C4-2B (cell line): ENCODE measurements around the gene ZBTB49.

Experiments used
- H3K27ac ChIP-seq: fragments of 450-650 bp; 2 replicates; pipeline ENCODE4 v1.5.1; 2017
- ZFX ChIP-seq: fragments of 450-650 bp; IDR thresholded peaks from 2 replicates; pipeline ENCODE4 v1.6.1; 2017
- TF ChIP-seq, protein P1 (sequence below): fragments of 450-650 bp; conservative IDR thresholded peaks from 2 replicates; pipeline ENCODE4 v1.5.1; 2017; ENCODE audit warnings: mild to moderate bottlenecking

Gene ZBTB49

GRCh38 chr4:4315461-4316149, 25.6 kb downstream of the ZBTB49 start:
- H3K27ac ChIP-seq: no peak overlapping the region
- TF ChIP-seq ZFX: no peak
- TF ChIP-seq, protein P1, sequence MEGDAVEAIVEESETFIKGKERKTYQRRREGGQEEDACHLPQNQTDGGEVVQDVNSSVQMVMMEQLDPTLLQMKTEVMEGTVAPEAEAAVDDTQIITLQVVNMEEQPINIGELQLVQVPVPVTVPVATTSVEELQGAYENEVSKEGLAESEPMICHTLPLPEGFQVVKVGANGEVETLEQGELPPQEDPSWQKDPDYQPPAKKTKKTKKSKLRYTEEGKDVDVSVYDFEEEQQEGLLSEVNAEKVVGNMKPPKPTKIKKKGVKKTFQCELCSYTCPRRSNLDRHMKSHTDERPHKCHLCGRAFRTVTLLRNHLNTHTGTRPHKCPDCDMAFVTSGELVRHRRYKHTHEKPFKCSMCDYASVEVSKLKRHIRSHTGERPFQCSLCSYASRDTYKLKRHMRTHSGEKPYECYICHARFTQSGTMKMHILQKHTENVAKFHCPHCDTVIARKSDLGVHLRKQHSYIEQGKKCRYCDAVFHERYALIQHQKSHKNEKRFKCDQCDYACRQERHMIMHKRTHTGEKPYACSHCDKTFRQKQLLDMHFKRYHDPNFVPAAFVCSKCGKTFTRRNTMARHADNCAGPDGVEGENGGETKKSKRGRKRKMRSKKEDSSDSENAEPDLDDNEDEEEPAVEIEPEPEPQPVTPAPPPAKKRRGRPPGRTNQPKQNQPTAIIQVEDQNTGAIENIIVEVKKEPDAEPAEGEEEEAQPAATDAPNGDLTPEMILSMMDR: no peak

GRCh38 chr4:4316150-4316495, 26.1 kb downstream of the ZBTB49 start:
- no peak for TF ChIP-seq ZFX
- TF ChIP-seq, protein P1: no peak
- no peak overlapping the region for H3K27ac ChIP-seq

DNA sequence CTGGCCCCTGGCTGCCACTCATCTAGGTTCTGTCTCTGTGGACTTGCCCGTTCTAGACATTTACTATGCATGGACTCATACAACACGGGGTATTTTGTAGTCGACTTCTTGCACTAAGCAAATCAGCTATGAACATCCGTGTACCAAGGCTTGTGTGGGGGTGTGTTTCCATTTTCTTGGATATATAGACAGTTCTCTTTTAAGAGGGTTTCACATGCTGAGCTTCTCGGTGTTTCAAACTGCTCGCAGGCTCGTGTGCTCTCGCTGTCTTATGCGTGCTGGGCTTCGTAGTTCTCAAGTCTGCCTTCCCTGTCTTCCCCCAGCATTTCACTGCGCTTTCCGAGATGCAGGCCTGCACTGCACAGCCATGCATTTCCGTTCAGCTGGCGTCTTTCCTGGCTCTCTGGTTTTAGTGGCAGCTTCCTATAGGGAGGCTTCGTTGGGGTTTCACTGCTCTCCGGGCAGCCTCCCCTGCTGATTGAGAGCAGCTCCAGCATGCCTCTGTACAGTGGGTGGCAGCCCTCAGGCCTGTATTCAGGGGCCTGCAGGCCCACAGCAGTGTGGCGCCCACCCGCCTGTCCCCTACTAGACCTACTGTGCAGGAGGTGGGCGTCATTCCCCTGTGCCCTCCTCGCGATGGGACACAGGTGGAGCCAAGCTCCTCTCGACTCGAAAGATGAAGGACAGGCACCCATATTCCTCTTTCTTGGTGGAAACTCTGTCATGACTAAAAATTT, 27.6 kb downstream of the ZBTB49 start:
- no peak overlapping the region for H3K27ac ChIP-seq
- TF ChIP-seq, protein P1: no peak
- no peak for TF ChIP-seq ZFX

- no peak for TF ChIP-seq ZFX
- TF ChIP-seq, protein P1: no peak
- no peak overlapping the region for H3K27ac ChIP-seq
Measured at GRCh38 chr4:4320528-4320927, 30.5 kb downstream of the ZBTB49 start.

DNA sequence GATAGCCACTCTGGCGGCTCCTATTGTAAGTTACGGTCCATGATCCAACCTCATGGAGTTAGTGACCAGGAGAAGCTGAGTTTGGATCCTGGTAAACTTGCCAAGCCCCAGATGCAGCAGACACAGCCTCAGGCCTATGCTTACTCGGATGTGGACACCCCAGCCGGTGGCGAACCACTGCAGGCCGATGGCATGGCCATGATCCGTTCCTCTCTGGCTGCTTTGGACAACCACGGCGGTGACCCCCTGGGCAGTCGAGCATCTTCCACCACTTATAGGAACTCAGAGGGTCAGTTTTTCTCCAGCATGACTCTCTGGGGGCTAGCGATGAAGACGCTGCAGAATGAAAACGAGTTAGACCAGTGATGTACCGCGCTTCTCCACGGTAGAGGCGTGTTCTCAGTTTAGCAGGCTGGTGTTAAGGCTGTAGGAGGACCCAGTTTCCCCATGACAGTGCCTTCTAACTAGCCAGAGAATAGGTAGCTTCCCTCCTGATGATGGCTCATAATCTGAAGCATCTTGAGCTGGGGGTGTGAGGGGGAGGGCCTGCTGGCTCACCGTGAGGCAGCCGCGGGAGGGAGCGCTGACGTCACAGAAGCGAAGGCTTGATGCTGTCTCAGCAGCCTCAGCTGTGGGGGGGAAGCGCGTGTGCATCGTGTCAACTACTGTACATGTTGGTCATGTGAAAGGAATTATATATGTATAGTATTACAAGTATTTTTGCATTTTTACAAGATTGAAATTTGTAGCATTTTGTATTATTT, 31.1 kb downstream of the ZBTB49 start:
- no peak overlapping the region for H3K27ac ChIP-seq
- TF ChIP-seq ZFX: no peak
- TF ChIP-seq, protein P1: no peak

- no peak overlapping the region for H3K27ac ChIP-seq
- TF ChIP-seq ZFX: no peak
- TF ChIP-seq, protein P1: no peak
Measured at GRCh38 chr4:4321951-4322688, 32.1 kb downstream of the ZBTB49 start.
